Neural cell (in vitro differentiated cells): ENCODE measurements around the gene GALNT14. TPM values are rescaled to one million over a fixed set of nuclear protein-coding genes. Genes with fewer than 3 reads are reported as not detected.

Experiments used
- H2AFZ ChIP-seq: fragments of 200-600, 300-800 bp; sonication (generic), shearing (Covaris generic); 2 replicates; pipeline ENCODE4 v1.6.0; 2014; ENCODE audit warnings: low read depth, mild to moderate bottlenecking, antibody characterized with exemption, low read length, moderate library complexity
- H3F3A ChIP-seq: fragments of 200-600 bp; shearing (Covaris generic); 2 replicates; pipeline ENCODE4 v1.6.1; 2016; ENCODE audit warnings: mild to moderate bottlenecking, moderate library complexity, mixed read lengths, antibody characterized with exemption, low read length; ENCODE audit not compliant: insufficient read depth, poor library complexity, severe bottlenecking
- H3K27ac ChIP-seq: fragments of 200-600, 300-800 bp; sonication (generic), shearing (Covaris generic); 2 replicates; pipeline ENCODE4 v1.5.1; 2014; ENCODE audit warnings: mild to moderate bottlenecking, low read length, moderate library complexity
- H3K27me3 ChIP-seq: fragments of 300-800, 200-600 bp; sonication (generic), shearing (Covaris generic); 2 replicates; pipeline ENCODE4 v1.6.0; 2014; ENCODE audit warnings: mild to moderate bottlenecking, low read depth, low read length, moderate library complexity; ENCODE audit not compliant: insufficient read depth
- H3K36me3 ChIP-seq: fragments of 300-800, 200-600 bp; sonication (generic), shearing (Covaris generic); 2 replicates; pipeline ENCODE4 v1.5.1; 2014; ENCODE audit warnings: mild to moderate bottlenecking, antibody characterized with exemption, low read length, moderate library complexity; ENCODE audit not compliant: insufficient read depth
- H3K4me2 ChIP-seq: fragments of 300-800, 200-600 bp; sonication (generic), shearing (Covaris generic); 2 replicates; pipeline ENCODE4 v1.6.0; 2014; ENCODE audit warnings: mild to moderate bottlenecking, low read length
- H3K4me3 ChIP-seq: fragments of 300-800, 200-600 bp; sonication (generic), shearing (Covaris generic); 2 replicates; pipeline ENCODE4 v1.5.1; 2014; ENCODE audit warnings: mild to moderate bottlenecking, low read length, moderate library complexity
- H3K79me2 ChIP-seq: fragments of 200-600 bp; shearing (Covaris generic); replicated peaks from 2 replicates; pipeline ENCODE4 v1.6.0; 2014; ENCODE audit warnings: mild to moderate bottlenecking, low read length, moderate library complexity; ENCODE audit not compliant: insufficient read depth
- H3K9ac ChIP-seq: fragments of 300-800, 200-600 bp; sonication (generic), shearing (Covaris generic); 2 replicates; pipeline ENCODE4 v1.6.1; 2016; ENCODE audit warnings: mild to moderate bottlenecking, low read length, mixed read lengths
- H3K9me2 ChIP-seq: fragments of 200-600 bp; shearing (Covaris generic); 2 replicates; pipeline ENCODE4 v1.6.1; 2016; ENCODE audit warnings: mild to moderate bottlenecking, low read length, mixed read lengths; ENCODE audit not compliant: insufficient read depth
- H3K9me3 ChIP-seq: fragments of 200-600, 300-800 bp; sonication (generic), shearing (Covaris generic); 2 replicates; pipeline ENCODE4 v1.6.1; 2016; ENCODE audit warnings: mild to moderate bottlenecking, mixed run types, low read length, moderate library complexity, mixed read lengths
- H4K20me1 ChIP-seq: fragments of 200-600 bp; shearing (Covaris generic); 2 replicates; pipeline ENCODE4 v1.6.1; 2016; ENCODE audit warnings: mild to moderate bottlenecking, mixed run types; ENCODE audit not compliant: insufficient read depth
- CTCF ChIP-seq: fragments of 450-650 bp; IDR thresholded peaks from 2 replicates; pipeline ENCODE4 v1.5.1; 2014; ENCODE audit warnings: antibody characterized with exemption, mild to moderate bottlenecking, moderate library complexity; ENCODE audit not compliant: poor library complexity, severe bottlenecking
- EP300 ChIP-seq: fragments of 450-650 bp; conservative IDR thresholded peaks from 2 replicates; pipeline ENCODE4 v1.6.1; 2014; ENCODE audit warnings: antibody characterized with exemption, mild to moderate bottlenecking, moderate library complexity; ENCODE audit not compliant: poor library complexity, severe bottlenecking
- EZH2 ChIP-seq: fragments of 200-600, 300-800 bp; shearing (Covaris generic), sonication (generic); IDR thresholded peaks from 2 replicates; pipeline ENCODE4 v1.6.1; 2014; ENCODE audit warnings: antibody characterized with exemption, low read length, borderline replicate concordance, mild to moderate bottlenecking; ENCODE audit not compliant: insufficient read depth, poor library complexity, severe bottlenecking
- MXI1 ChIP-seq: fragments of 450-650 bp; conservative IDR thresholded peaks from 2 replicates; pipeline ENCODE4 v1.6.1; 2014; ENCODE audit warnings: antibody characterized with exemption, mild to moderate bottlenecking; ENCODE audit not compliant: poor library complexity, severe bottlenecking
- POLR2AphosphoS5 ChIP-seq: IDR thresholded peaks from 2 replicates; pipeline ENCODE4 v1.6.1; 2012
- RAD21 ChIP-seq: fragments of 450-650 bp; conservative IDR thresholded peaks from 2 replicates; pipeline ENCODE4 v1.6.1; 2014; ENCODE audit warnings: antibody characterized with exemption, mild to moderate bottlenecking, moderate library complexity
- REST ChIP-seq: IDR thresholded peaks from 2 replicates; pipeline ENCODE4 v1.6.1; 2012; ENCODE audit warnings: borderline replicate concordance
- SMC3 ChIP-seq: fragments of 450-650 bp; conservative IDR thresholded peaks from 2 replicates; pipeline ENCODE4 v1.6.1; 2014; ENCODE audit warnings: antibody characterized with exemption, mild to moderate bottlenecking, moderate library complexity; ENCODE audit not compliant: poor library complexity
- TAF1 ChIP-seq: IDR thresholded peaks from 2 replicates; pipeline ENCODE4 v1.6.1; 2012; ENCODE audit warnings: low read depth
- polyA plus RNA-seq: library from polyadenylated mRNA; depleted of rRNA; stranded (reverse); fragments of >200 nt; gene quantifications from 2 replicates; pipeline ENCODE4 v1.2.3, GENCODE V29; 2014

Gene GALNT14
- polyA plus RNA-seq, 1 donor from 2014 or later: 15.9 TPM

- Histone ChIP-seq H3K4me2 (no peak overlapping the region), H3F3A (no peaks in the 10 kb centered on the region), H3K27me3 (no peaks in the 10 kb centered on the region), H3K9ac (no peak overlapping the region), H3K79me2 (no peaks in the 10 kb centered on the region), H4K20me1 (no peaks in the 10 kb centered on the region), H3K9me2 (no peaks in the 10 kb centered on the region), H2AFZ (no peak overlapping the region), H3K4me3 (no peak overlapping the region), H3K36me3 (no peaks in the 10 kb centered on the region), H3K9me3 (no peaks in the 10 kb centered on the region), H3K27ac (no peak overlapping the region)
- TF ChIP-seq EP300 (no peak), EZH2 (no peak), CTCF (no peak), MXI1 (no peak), TAF1 (no peak), REST (no peak), RAD21 (no peak), SMC3 (no peak), POLR2AphosphoS5 (no peak)
Observed at GRCh38 chr2:31051258-31052140, 86.7 kb downstream of the GALNT14 start.

- Histone ChIP-seq H3K9ac (no peak overlapping the region), H3K9me2 (no peaks in the 10 kb centered on the region), H3K4me2 (no peak overlapping the region), H3K4me3 (no peak overlapping the region), H4K20me1 (no peaks in the 10 kb centered on the region), H3F3A (no peaks in the 10 kb centered on the region), H3K27me3 (no peaks in the 10 kb centered on the region), H2AFZ (no peak overlapping the region), H3K36me3 (no peaks in the 10 kb centered on the region), H3K27ac (no peak overlapping the region), H3K9me3 (no peaks in the 10 kb centered on the region), H3K79me2 (no peaks in the 10 kb centered on the region)
- TF ChIP-seq CTCF: no peak
- no peak for TF ChIP-seq TAF1
- no peak for TF ChIP-seq EP300
- TF ChIP-seq EZH2: no peak
- TF ChIP-seq REST: no peak
- TF ChIP-seq SMC3: no peak
- TF ChIP-seq MXI1: no peak
- TF ChIP-seq POLR2AphosphoS5: no peak
- no peak for TF ChIP-seq RAD21
Observed at GRCh38 chr2:31049916-31050588, 88.2 kb downstream of the GALNT14 start.
